Mucosa of descending colon (tissue), 3 donors: ENCODE results near the gene GABRR2. TPM values are rescaled to one million over a fixed set of nuclear protein-coding genes. Genes with fewer than 3 reads are reported as not detected.
A peak's percentile ranks its signal among the peaks of the same experiment; 100 is the strongest.

ENCODE experiments used
- ATAC-seq: fragments of 200-7000 bp; cut with Tn5 transposase; one replicate; pipeline ENCODE4 v1.9.1; 2020; ENCODE audit warnings: mild to moderate bottlenecking, moderate library complexity
- DNase-seq, 3 donors: peaks; one replicate each; pipeline ENCODE4 v3.0.0-alpha.2; 2020
- H3K36me3 ChIP-seq: fragments of 200-600 bp; one replicate; pipeline ENCODE4 v1.8.0; 2021; ENCODE audit warnings: low read depth, mild to moderate bottlenecking
- H3K4me1 ChIP-seq: fragments of 200-600 bp; one replicate; pipeline ENCODE4 v1.8.0; 2021; ENCODE audit warnings: low read depth, mild to moderate bottlenecking
- H3K4me3 ChIP-seq: fragments of 200-600 bp; one replicate; pipeline ENCODE4 v1.8.0; 2021; ENCODE audit warnings: mild to moderate bottlenecking
- H3K9me3 ChIP-seq: fragments of 200-600 bp; one replicate; pipeline ENCODE4 v1.8.0; 2021; ENCODE audit warnings: mild to moderate bottlenecking
- intact Hi-C, 2 donors: fragments of 100-400 bp; cut with DNase I in 1 of 2; cut with micrococcal nuclease in 1 of 2; formaldehyde crosslinking; loops; one replicate each; pipeline versions ENCODE4 v1.11.0 to v1.11.1; 2022; cut with DNase I, micrococcal nuclease
- total RNA-seq, 3 donors: library from RNA; stranded (reverse); fragmentation: NEBNext Ultra II Directional in 2 of 3; extraction: Animal tissue kit (Norgen Biotek cat#: 25700) in 2 of 3; gene quantifications; one replicate each; pipeline versions ENCODE4 v1.2.1 to v1.2.4, GENCODE V29; 2021 to 2023
- TF ChIP-seq, protein P1 (sequence below): fragments of 200-600 bp; IDR thresholded peaks from one replicate; pipeline ENCODE4 v1.8.0; 2022; ENCODE audit warnings: antibody characterized with exemption, mild to moderate bottlenecking
- donor health status: DM: no; HTN: no; CAD: no; lungs with moderate emphysema.
- donor health status: DM: no; HTN: no; CAD: no.
- donor health status: DM: no; HTN: yes; CAD: no.

Gene GABRR2
- total RNA-seq, 3 donors from 2014 or later: 0.63 to 2.4 (median 0.72) TPM

DNA sequence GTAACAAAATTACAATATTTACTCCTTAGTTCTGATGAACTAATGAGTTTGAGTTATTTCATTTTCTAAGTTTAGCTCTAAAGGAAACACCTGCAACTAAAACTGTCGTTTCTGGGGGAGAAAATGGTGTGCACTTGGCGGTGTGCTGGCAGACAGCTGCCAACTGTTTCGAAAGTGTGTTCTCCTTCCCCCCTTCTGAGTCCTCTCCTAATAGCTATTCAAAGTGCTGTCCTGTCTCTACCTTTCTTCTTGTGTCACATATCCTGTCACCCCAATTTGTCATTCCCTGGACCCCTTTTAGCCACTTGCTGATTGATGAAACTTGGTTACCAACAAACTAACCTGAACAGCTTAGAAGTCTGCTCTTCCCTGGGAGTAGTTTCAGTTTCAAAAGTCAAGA lies 42.3 kb upstream of the GABRR2 start:
- DNase-seq (no peak), ATAC-seq (no peak)
- TF ChIP-seq, protein P1, sequence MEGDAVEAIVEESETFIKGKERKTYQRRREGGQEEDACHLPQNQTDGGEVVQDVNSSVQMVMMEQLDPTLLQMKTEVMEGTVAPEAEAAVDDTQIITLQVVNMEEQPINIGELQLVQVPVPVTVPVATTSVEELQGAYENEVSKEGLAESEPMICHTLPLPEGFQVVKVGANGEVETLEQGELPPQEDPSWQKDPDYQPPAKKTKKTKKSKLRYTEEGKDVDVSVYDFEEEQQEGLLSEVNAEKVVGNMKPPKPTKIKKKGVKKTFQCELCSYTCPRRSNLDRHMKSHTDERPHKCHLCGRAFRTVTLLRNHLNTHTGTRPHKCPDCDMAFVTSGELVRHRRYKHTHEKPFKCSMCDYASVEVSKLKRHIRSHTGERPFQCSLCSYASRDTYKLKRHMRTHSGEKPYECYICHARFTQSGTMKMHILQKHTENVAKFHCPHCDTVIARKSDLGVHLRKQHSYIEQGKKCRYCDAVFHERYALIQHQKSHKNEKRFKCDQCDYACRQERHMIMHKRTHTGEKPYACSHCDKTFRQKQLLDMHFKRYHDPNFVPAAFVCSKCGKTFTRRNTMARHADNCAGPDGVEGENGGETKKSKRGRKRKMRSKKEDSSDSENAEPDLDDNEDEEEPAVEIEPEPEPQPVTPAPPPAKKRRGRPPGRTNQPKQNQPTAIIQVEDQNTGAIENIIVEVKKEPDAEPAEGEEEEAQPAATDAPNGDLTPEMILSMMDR: no peak
- no peaks in the 10 kb centered on the region for H3K9me3 ChIP-seq
- no peak overlapping the region for H3K4me3 ChIP-seq
- H3K36me3 ChIP-seq: no peaks in the 10 kb centered on the region
- no peaks in the 10 kb centered on the region for H3K4me1 ChIP-seq
- intact Hi-C loops: no loop called here

DNA sequence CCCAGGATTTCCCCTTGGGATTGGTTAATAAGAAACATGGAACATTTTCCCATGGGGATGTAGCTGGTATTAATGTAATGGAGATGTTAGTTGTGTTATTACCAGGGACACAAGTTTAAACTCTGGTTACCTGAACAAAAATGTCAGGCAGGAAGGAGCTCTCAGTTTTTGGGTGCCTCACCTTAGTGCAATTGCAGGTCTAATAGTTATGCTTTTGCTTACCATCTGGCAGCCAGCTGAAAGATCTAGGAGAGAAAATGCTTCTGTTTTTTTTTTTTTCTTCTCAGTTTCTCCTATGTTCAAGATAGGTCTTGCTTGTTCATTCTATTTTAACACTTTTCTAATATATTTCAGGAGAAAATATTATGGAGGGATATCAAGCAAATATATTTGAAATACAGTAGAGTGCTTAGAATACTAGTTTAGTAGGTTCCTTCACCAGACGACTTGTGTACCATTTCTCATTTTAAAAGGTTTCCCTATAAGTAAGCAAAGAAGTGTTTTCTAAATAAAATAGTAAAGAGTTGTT lies 41.6 kb upstream of the GABRR2 start:
- H3K36me3 ChIP-seq: no peaks in the 10 kb centered on the region
- TF ChIP-seq, protein P1: no peak
- DNase-seq (no peak), ATAC-seq (no peak)
- no peaks in the 10 kb centered on the region for H3K4me1 ChIP-seq
- intact Hi-C loops: no loop called here
- no peaks in the 10 kb centered on the region for H3K9me3 ChIP-seq
- H3K4me3 ChIP-seq: no peak overlapping the region

DNA sequence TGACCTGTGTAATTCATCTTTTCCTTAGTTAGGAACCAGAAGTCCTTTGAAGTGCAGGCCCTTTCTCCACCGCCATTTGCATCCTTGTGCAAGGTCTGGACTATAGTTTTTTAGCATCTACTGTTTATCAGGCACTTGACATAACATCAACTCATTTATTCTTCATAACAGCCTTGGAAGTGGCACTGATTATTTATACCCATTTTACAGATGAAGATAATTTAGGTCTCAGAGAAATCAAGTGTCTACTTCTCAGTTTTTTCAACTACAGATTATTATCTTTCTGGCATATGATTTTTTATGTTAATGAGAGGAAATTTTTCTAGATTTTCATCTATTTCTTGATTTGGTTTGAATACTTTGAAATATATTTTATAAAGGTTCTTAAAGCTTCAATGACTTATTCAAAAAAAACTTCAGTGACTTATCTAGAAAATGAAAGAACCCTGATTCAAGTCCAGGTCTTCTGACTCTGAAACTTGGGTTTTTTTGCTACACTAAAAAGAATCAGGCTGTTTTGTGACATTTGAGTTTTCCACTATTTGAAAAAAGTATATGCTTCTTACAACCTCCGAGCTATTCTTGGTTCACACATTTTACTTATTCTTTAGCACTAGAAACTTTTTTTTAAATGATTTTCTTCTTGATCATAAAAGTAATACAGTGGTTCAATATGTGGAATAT lies 40.6 kb upstream of the GABRR2 start:
- H3K4me1 ChIP-seq: no peaks in the 10 kb centered on the region
- intact Hi-C loops: no loop called here
- no peaks in the 10 kb centered on the region for H3K9me3 ChIP-seq
- H3K36me3 ChIP-seq: no peaks in the 10 kb centered on the region
- no peak for ATAC-seq
- no peak overlapping the region for H3K4me3 ChIP-seq
- TF ChIP-seq, protein P1: no peak
- DNase-seq: no peak

DNA sequence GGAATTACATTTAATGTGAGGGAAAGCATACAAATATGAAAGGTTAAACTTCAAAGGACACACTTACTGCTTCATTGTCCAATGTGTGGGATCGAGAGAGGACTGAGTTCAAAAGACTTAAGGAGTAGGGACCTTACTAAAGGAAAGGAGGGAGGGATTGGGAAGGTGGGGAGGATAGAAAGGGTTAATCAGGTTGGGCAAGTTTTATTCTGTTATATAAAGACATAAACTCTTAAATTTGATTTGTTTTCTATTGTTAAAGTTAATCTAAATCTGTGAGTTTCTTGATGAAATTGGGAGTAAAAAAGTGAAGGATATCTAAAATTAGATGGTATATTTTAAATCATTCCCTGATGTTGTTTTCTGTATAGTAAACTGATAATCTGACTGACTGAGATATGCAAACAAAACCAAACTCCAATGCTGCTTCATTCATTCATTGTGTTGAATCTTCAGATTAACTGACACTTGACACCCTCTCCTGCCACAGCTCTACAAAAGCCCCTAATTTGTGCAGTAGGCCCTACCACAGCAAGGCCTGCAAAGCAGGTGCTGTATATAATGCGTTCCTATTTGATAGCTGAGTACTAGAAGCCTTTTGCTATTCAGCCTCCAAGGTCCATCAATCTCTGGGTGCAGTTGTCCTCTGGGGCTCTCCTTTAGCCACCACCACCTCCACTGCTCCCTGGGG lies 38.7 kb upstream of the GABRR2 start:
- no peak for DNase-seq
- Histone ChIP-seq H3K4me3 (no peak overlapping the region), H3K36me3 (no peaks in the 10 kb centered on the region), H3K9me3 (no peaks in the 10 kb centered on the region), H3K4me1 (peaks cover 8% of the 10 kb centered on the region)
- TF ChIP-seq, protein P1: no peak
- intact Hi-C loops: no loop called here
- no peak for ATAC-seq

DNA sequence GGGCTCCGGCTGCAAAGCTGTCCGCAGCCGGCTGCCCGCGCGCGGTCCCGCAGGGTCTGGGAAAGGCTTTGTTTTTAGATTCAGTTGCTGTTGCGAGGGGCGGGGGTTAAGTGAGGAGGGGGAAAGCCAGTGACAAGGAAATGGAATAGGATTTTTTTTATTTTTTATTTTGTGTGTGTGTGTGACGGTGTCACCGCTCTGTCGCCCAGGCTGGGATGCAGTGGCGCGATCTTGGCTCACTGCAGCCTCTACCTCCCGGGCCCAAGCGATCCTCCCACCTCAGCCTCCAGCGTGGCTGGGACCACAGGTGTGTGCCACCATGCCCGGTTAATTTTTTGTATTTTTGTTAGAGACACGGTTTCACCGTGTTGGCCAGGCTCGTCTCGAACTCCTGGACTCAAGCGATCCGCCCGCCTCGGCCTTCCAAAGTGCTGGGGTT lies 38.0 kb upstream of the GABRR2 start:
- TF ChIP-seq, protein P1: no peak
- no peak for ATAC-seq
- peak in 1 of 3 donors; percentile 69 for DNase-seq
- Histone ChIP-seq H3K36me3 (no peaks in the 10 kb centered on the region), H3K4me3 (peak overlapping the region; percentile 83), H3K9me3 (no peaks in the 10 kb centered on the region), H3K4me1 (peaks cover 8% of the 10 kb centered on the region)
- intact Hi-C loops: no loop called here
